Measurements from ENCODE around the gene CUL2.
"Not testable (repeated sequence)": the region's sequence is repeated elsewhere in the genome, so short reads cannot be mapped to it uniquely, and the experiment has no call there.

The CUL2 gene

GRCh38 chr10:34985146-34985545 is 105.0 kb downstream of the CUL2 start:
- no CpG with 5 or more reads among the region's 2 CpGs for WGBS (ENCODE audit: insufficient coverage, insufficient read length)
- H3K27me3 ChIP-seq (ENCODE audit: control insufficient read depth, insufficient read depth, low read length) = no peaks in the 10 kb centered on the region
- no peak for DNase-seq (ENCODE audit: low read depth, low spot score)

GRCh38 chr10:34981844-34982243 is 108.3 kb downstream of the CUL2 start:
- Histone ChIP-seq H3K9me3 (ENCODE audit: control insufficient read depth, insufficient read depth, low read length) (no peaks in the 10 kb centered on the region), H3K27me3 (ENCODE audit: control insufficient read depth, insufficient read depth, low read length) (no peaks in the 10 kb centered on the region), H3K27ac (ENCODE audit: low read length) (no peak overlapping the region), H3K36me3 (ENCODE audit: control insufficient read depth, insufficient read depth, low read length) (no peaks in the 10 kb centered on the region), H3K4me1 (ENCODE audit: control insufficient read depth, insufficient read depth, low read length) (no peaks in the 10 kb centered on the region), H3K4me3 (ENCODE audit: low read length) (no peak overlapping the region)
- WGBS (ENCODE audit: insufficient coverage, insufficient read length) = no CpG with 5 or more reads among the region's 2 CpGs
- DNase-seq (ENCODE audit: low read depth, low spot score) = no peak

More at GRCh38 chr10:34985146-34985545, 105.0 kb downstream of the CUL2 start:
- no peaks in the 10 kb centered on the region for H3K4me1 ChIP-seq (ENCODE audit: control insufficient read depth, insufficient read depth, low read length)
- no peak overlapping the region for H3K27ac ChIP-seq (ENCODE audit: low read length)
- no peaks in the 10 kb centered on the region for H3K36me3 ChIP-seq (ENCODE audit: control insufficient read depth, insufficient read depth, low read length)
- no peak overlapping the region for H3K4me3 ChIP-seq (ENCODE audit: low read length)
- no peaks in the 10 kb centered on the region for H3K9me3 ChIP-seq (ENCODE audit: control insufficient read depth, insufficient read depth, low read length)

GRCh38 chr10:34979938-34980337 is 110.2 kb downstream of the CUL2 start:
- no CpG with 5 or more reads among the region's 2 CpGs for WGBS (ENCODE audit: insufficient coverage, insufficient read length)

GRCh38 chr10:34978080-34978479 is 112.1 kb downstream of the CUL2 start:
- DNase-seq (ENCODE audit: low read depth, low spot score) = no peak
- H3K27me3 ChIP-seq (ENCODE audit: control insufficient read depth, insufficient read depth, low read length) = no peaks in the 10 kb centered on the region
- H3K4me1 ChIP-seq (ENCODE audit: control insufficient read depth, insufficient read depth, low read length) = no peaks in the 10 kb centered on the region
- H3K4me3 ChIP-seq (ENCODE audit: low read length) = no peak overlapping the region
- no CpG with 5 or more reads among the region's 7 CpGs for WGBS (ENCODE audit: insufficient coverage, insufficient read length)
- no peaks in the 10 kb centered on the region; the same call in 1 of the 2 replicates for H3K9me3 ChIP-seq (ENCODE audit: control insufficient read depth, insufficient read depth, low read length)
- H3K36me3 ChIP-seq (ENCODE audit: control insufficient read depth, insufficient read depth, low read length) = no peaks in the 10 kb centered on the region
- no peak overlapping the region for H3K27ac ChIP-seq (ENCODE audit: low read length)

More at GRCh38 chr10:34979938-34980337, 110.2 kb downstream of the CUL2 start:
- H3K36me3 ChIP-seq (ENCODE audit: control insufficient read depth, insufficient read depth, low read length) = no peaks in the 10 kb centered on the region
- no peaks in the 10 kb centered on the region for H3K27me3 ChIP-seq (ENCODE audit: control insufficient read depth, insufficient read depth, low read length)
- H3K9me3 ChIP-seq (ENCODE audit: control insufficient read depth, insufficient read depth, low read length) = no peaks in the 10 kb centered on the region; the same call in 1 of the 2 replicates
- H3K27ac ChIP-seq (ENCODE audit: low read length) = no peak overlapping the region
- no peak for DNase-seq (ENCODE audit: low read depth, low spot score)
- H3K4me1 ChIP-seq (ENCODE audit: control insufficient read depth, insufficient read depth, low read length) = no peaks in the 10 kb centered on the region
- H3K4me3 ChIP-seq (ENCODE audit: low read length) = no peak overlapping the region

GRCh38 chr10:34976380-34976910 is 113.7 kb downstream of the CUL2 start:
- H3K4me3 ChIP-seq (ENCODE audit: low read length); DNase-seq (ENCODE audit: low read depth, low spot score); H3K4me1 ChIP-seq (ENCODE audit: control insufficient read depth, insufficient read depth, low read length); H3K9me3 ChIP-seq (ENCODE audit: control insufficient read depth, insufficient read depth, low read length); H3K36me3 ChIP-seq (ENCODE audit: control insufficient read depth, insufficient read depth, low read length); H3K27ac ChIP-seq (ENCODE audit: low read length); H3K27me3 ChIP-seq (ENCODE audit: control insufficient read depth, insufficient read depth, low read length): not testable (repeated sequence)
- WGBS (ENCODE audit: insufficient coverage, insufficient read length) = no CpG with 5 or more reads among the region's 29 CpGs

- H3K9me3 ChIP-seq (ENCODE audit: control insufficient read depth, insufficient read depth, low read length); H3K4me1 ChIP-seq (ENCODE audit: control insufficient read depth, insufficient read depth, low read length); H3K36me3 ChIP-seq (ENCODE audit: control insufficient read depth, insufficient read depth, low read length); H3K27ac ChIP-seq (ENCODE audit: low read length); H3K4me3 ChIP-seq (ENCODE audit: low read length); DNase-seq (ENCODE audit: low read depth, low spot score); H3K27me3 ChIP-seq (ENCODE audit: control insufficient read depth, insufficient read depth, low read length): not testable (repeated sequence)
- no CpG with 5 or more reads among the region's 8 CpGs for WGBS (ENCODE audit: insufficient coverage, insufficient read length)
These were observed 115.6 kb downstream of the CUL2 start for GRCh38 chr10:34974364-34975065.

- H3K27me3 ChIP-seq (ENCODE audit: control insufficient read depth, insufficient read depth, low read length); H3K4me3 ChIP-seq (ENCODE audit: low read length); H3K36me3 ChIP-seq (ENCODE audit: control insufficient read depth, insufficient read depth, low read length); H3K9me3 ChIP-seq (ENCODE audit: control insufficient read depth, insufficient read depth, low read length); H3K4me1 ChIP-seq (ENCODE audit: control insufficient read depth, insufficient read depth, low read length); H3K27ac ChIP-seq (ENCODE audit: low read length); DNase-seq (ENCODE audit: low read depth, low spot score): not testable (repeated sequence)
- WGBS (ENCODE audit: insufficient coverage, insufficient read length) = no CpG with 5 or more reads among the region's 3 CpGs
These were observed 116.4 kb downstream of the CUL2 start for GRCh38 chr10:34973757-34974156.

GRCh38 chr10:34973121-34973520 is 117.0 kb downstream of the CUL2 start:
- not testable (repeated sequence) for H3K4me1 ChIP-seq (ENCODE audit: control insufficient read depth, insufficient read depth, low read length); H3K27me3 ChIP-seq (ENCODE audit: control insufficient read depth, insufficient read depth, low read length); DNase-seq (ENCODE audit: low read depth, low spot score); H3K9me3 ChIP-seq (ENCODE audit: control insufficient read depth, insufficient read depth, low read length); H3K36me3 ChIP-seq (ENCODE audit: control insufficient read depth, insufficient read depth, low read length); H3K4me3 ChIP-seq (ENCODE audit: low read length); H3K27ac ChIP-seq (ENCODE audit: low read length)
- WGBS (ENCODE audit: insufficient coverage, insufficient read length) = no CpG with 5 or more reads among the region's 9 CpGs

- H3K27me3 ChIP-seq (ENCODE audit: control insufficient read depth, insufficient read depth, low read length); H3K27ac ChIP-seq (ENCODE audit: low read length); H3K36me3 ChIP-seq (ENCODE audit: control insufficient read depth, insufficient read depth, low read length); H3K9me3 ChIP-seq (ENCODE audit: control insufficient read depth, insufficient read depth, low read length); H3K4me1 ChIP-seq (ENCODE audit: control insufficient read depth, insufficient read depth, low read length); H3K4me3 ChIP-seq (ENCODE audit: low read length); DNase-seq (ENCODE audit: low read depth, low spot score): not testable (repeated sequence)
- no CpG with 5 or more reads among the region's 2 CpGs for WGBS (ENCODE audit: insufficient coverage, insufficient read length)
These were observed 117.5 kb downstream of the CUL2 start for GRCh38 chr10:34972591-34972990.

GRCh38 chr10:34971606-34972334 is 118.4 kb downstream of the CUL2 start:
- not testable (repeated sequence) for H3K9me3 ChIP-seq (ENCODE audit: control insufficient read depth, insufficient read depth, low read length); H3K27me3 ChIP-seq (ENCODE audit: control insufficient read depth, insufficient read depth, low read length); H3K4me3 ChIP-seq (ENCODE audit: low read length); H3K36me3 ChIP-seq (ENCODE audit: control insufficient read depth, insufficient read depth, low read length); H3K27ac ChIP-seq (ENCODE audit: low read length); H3K4me1 ChIP-seq (ENCODE audit: control insufficient read depth, insufficient read depth, low read length); DNase-seq (ENCODE audit: low read depth, low spot score)
- no CpG with 5 or more reads among the region's 12 CpGs for WGBS (ENCODE audit: insufficient coverage, insufficient read length)

Data from iPS DF 6.9 (cell line).